ENCODE results near the gene SLAMF8.

DNA sequence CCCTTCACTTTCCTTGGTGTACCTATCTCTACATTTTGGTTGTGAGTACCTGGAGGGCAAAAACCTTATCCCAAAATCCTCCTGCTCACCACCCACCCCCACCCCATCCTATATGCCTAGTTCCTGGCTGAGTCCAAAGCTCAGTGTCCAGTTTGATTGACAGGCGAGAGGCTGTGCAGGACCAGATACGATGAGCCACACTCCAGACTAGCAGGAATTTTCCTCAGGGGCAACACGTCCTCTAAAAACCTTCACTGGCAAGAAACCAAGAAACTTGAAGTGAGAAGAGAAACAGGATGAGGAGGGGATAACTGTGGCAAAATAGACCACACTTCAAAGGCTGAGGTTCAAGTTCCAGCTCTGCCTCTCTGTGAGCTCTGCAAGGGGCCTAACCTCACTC, 1.1 kb upstream of the SLAMF8 start:
- TF ChIP-seq YY1 (IDR thresholded peaks at IDR 0.05; ENCODE audit: insufficient read depth, insufficient read length): no peak
- TF ChIP-seq SUZ12 (IDR thresholded peaks at IDR 0.05; ENCODE audit: extremely low read depth, insufficient read depth, insufficient read length): no peak
- TF ChIP-seq ZNF274 (IDR thresholded peaks at IDR 0.05; ENCODE audit: low read depth, low read length): no peak

Data from NT2/D1 (cell line).